GM23338 (cell line): ENCODE data around the gene VRK1. TPM values are rescaled to one million over a fixed set of nuclear protein-coding genes. Genes with fewer than 3 reads are reported as not detected.

Source experiments
- ATAC-seq: fragments of 200-7000 bp; cut with Tn5 transposase; 3 replicates; pipeline ENCODE4 v1.9.1; 2020
- DNase-seq: peaks from one replicate; pipeline ENCODE4 v3.0.0-alpha.2; 2015; ENCODE audit warnings: low spot score
- H2AFZ ChIP-seq: fragments of 200-600 bp; sonication (generic); 2 replicates; pipeline ENCODE4 v1.8.0; 2016; ENCODE audit warnings: antibody characterized with exemption, mild to moderate bottlenecking, moderate library complexity
- H3F3A ChIP-seq: fragments of 200-600 bp; sonication (generic); replicated peaks from 2 replicates; pipeline ENCODE4 v1.8.0; 2017; ENCODE audit warnings: antibody characterized with exemption, mixed run types, low read depth
- H3K27ac ChIP-seq: fragments of 200-600 bp; sonication (generic); 2 replicates; pipeline ENCODE4 v1.6.1; 2016; ENCODE audit warnings: low read depth
- H3K27me3 ChIP-seq: fragments of 200-600 bp; sonication (generic); 2 replicates; pipeline ENCODE4 v1.8.0; 2016; ENCODE audit warnings: mild to moderate bottlenecking, mixed run types, moderate library complexity; ENCODE audit not compliant: insufficient read depth
- H3K36me3 ChIP-seq: fragments of 200-600 bp; sonication (generic); 2 replicates; pipeline ENCODE4 v1.8.0; 2016; ENCODE audit warnings: mild to moderate bottlenecking; ENCODE audit not compliant: insufficient read depth
- H3K4me1 ChIP-seq: fragments of 200-600 bp; sonication (generic); 2 replicates; pipeline ENCODE4 v1.8.0; 2016; ENCODE audit warnings: mild to moderate bottlenecking, moderate library complexity; ENCODE audit not compliant: insufficient read depth
- H3K4me2 ChIP-seq: fragments of 200-600 bp; sonication (generic); 2 replicates; pipeline ENCODE4 v1.7.1; 2017; ENCODE audit warnings: mixed run types
- H3K4me3 ChIP-seq: fragments of 200-600 bp; sonication (generic); 2 replicates; pipeline ENCODE4 v1.6.1; 2016; ENCODE audit warnings: mixed run types
- H3K79me2 ChIP-seq: fragments of 200-600 bp; sonication (generic); replicated peaks from 2 replicates; pipeline ENCODE4 v1.8.0; 2017; ENCODE audit warnings: mild to moderate bottlenecking; ENCODE audit not compliant: insufficient read depth
- H3K9me2 ChIP-seq: fragments of 200-600 bp; sonication (generic); 2 replicates; pipeline ENCODE4 v1.8.0; 2017; ENCODE audit not compliant: insufficient read depth
- H4K20me1 ChIP-seq: fragments of 200-600 bp; sonication (generic); replicated peaks from 2 replicates; pipeline ENCODE4 v1.8.0; 2017; ENCODE audit warnings: mild to moderate bottlenecking; ENCODE audit not compliant: insufficient read depth
- H3K27ac Mint-ChIP-seq: 2 replicates; pipeline ENCODE4 v1.8.0; 2020; ENCODE audit warnings: inconsistent platforms, mild to moderate bottlenecking, moderate library complexity, mixed read lengths
- H3K27me3 Mint-ChIP-seq: 3 replicates; pipeline ENCODE4 v1.8.0; 2022; ENCODE audit warnings: low read depth, mild to moderate bottlenecking, moderate library complexity, mixed read lengths, inconsistent platforms; ENCODE audit not compliant: insufficient read depth, poor library complexity
- H3K36me3 Mint-ChIP-seq: 3 replicates; pipeline ENCODE4 v1.8.0; 2021; ENCODE audit warnings: low read depth, mild to moderate bottlenecking, inconsistent platforms, moderate library complexity, mixed read lengths
- H3K4me1 Mint-ChIP-seq: 3 replicates; pipeline ENCODE4 v1.8.0; 2020; ENCODE audit warnings: mild to moderate bottlenecking, inconsistent platforms, mixed read lengths
- H3K4me3 Mint-ChIP-seq: 3 replicates; pipeline ENCODE4 v1.8.0; 2021; ENCODE audit warnings: moderate library complexity, mild to moderate bottlenecking, inconsistent platforms, mixed read lengths
- H3K9me3 Mint-ChIP-seq: 3 replicates; pipeline ENCODE4 v1.8.0; 2020; ENCODE audit warnings: moderate library complexity, mild to moderate bottlenecking, inconsistent platforms, mixed read lengths
- CREB1 ChIP-seq: fragments of 250-450 bp; sonication (Bioruptor Pico); IDR thresholded peaks from 2 replicates; pipeline ENCODE4 v1.5.0; 2020; ENCODE audit warnings: low read depth, mild to moderate bottlenecking, moderate library complexity
- CTCF ChIP-seq, 2 experiments: fragments of 200-600 bp in 1 of 2; sonication (generic) in 1 of 2; conservative IDR thresholded peaks; 2 replicates each; pipeline versions ENCODE4 v1.5.1 to v1.6.1; 2016 to 2017; ENCODE audit warnings: antibody characterized with exemption in 2 of 2, low read depth in 2 of 2, mild to moderate bottlenecking in 2 of 2, moderate library complexity in 1 of 2
- ETS1 ChIP-seq: IDR thresholded peaks from 2 replicates; pipeline ENCODE4 v1.6.1; 2016; ENCODE audit warnings: antibody characterized with exemption
- EZH2 ChIP-seq: fragments of 200-600 bp; sonication (generic); IDR thresholded peaks from one replicate; pipeline ENCODE4 v1.8.0; 2017; ENCODE audit warnings: antibody characterized with exemption, mild to moderate bottlenecking, low read depth; ENCODE audit not compliant: unreplicated experiment
- JUNB ChIP-seq: IDR thresholded peaks from one replicate; pipeline ENCODE4 v1.6.1; 2016; ENCODE audit warnings: antibody characterized with exemption; ENCODE audit not compliant: unreplicated experiment
- NANOG ChIP-seq: IDR thresholded peaks from 2 replicates; pipeline ENCODE4 v1.6.1; 2016; ENCODE audit warnings: antibody characterized with exemption, borderline replicate concordance
- POLR2AphosphoS5 ChIP-seq: IDR thresholded peaks from 2 replicates; pipeline ENCODE4 v1.6.1; 2016; ENCODE audit warnings: antibody characterized with exemption, low read depth
- REST ChIP-seq: IDR thresholded peaks from one replicate; pipeline ENCODE4 v1.6.1; 2018; ENCODE audit warnings: antibody characterized with exemption; ENCODE audit not compliant: unreplicated experiment
- ZNF114 ChIP-seq: fragments of 250-450 bp; sonication (Bioruptor Pico); IDR thresholded peaks from 2 replicates; pipeline ENCODE4 v1.5.0; 2020; ENCODE audit warnings: mild to moderate bottlenecking, moderate library complexity
- polyA plus RNA-seq: library from polyadenylated mRNA; unstranded; fragments of >200 nt; fragmentation: Nextera tagmentation; extraction: Ambion mirVana; gene quantifications from 2 replicates; pipeline ENCODE4 v1.2.1, GENCODE V29; 2016
- total RNA-seq: library from RNA; depleted of rRNA; stranded (reverse); fragments of >200 nt; shearing (Covaris generic); gene quantifications from 2 replicates; pipeline ENCODE4 v1.2.3, GENCODE V29; 2014

Gene VRK1
- total and polyA plus RNA-seq, 2 experiments from 2014 or later = 83.8 to 119 TPM

DNA sequence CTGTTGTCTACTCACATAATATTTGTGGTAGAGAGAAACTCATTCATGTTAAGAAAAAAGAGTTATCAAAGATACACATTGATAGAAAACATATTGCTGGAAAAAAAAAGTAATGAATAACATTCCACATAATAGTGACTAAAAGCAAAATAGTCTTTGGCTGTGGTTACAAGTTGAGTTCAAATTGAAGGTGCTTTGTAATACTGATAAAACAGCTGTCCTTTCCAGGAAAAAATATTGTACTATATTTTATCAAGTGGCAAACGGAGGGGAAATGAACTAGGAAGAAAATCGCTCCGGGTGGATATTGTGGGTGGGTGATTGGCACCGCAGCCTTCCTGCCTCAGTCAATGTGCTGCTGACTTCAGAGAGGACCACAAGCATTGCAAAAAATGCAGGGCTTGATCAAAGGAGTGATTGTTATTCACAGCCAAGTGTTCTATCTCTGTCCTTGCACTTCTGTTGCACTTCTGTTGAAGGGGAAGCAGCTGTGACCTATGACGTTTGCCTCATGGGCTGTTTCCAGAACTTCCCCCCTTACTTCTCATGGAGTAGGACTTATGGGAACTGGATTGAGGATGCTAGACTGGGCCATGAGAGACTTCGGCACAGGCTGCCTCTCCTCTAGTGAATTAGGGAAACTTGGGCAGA lies 114.4 kb downstream of the VRK1 start (continued):
- TF ChIP-seq REST (no peak), POLR2AphosphoS5 (no peak), EZH2 (no peak), JUNB (no peak), CTCF (conservative IDR thresholded peaks at IDR 0.05; ENCODE audit: low read depth in 2 of 2) (no peak), CREB1 (no peak)

DNA sequence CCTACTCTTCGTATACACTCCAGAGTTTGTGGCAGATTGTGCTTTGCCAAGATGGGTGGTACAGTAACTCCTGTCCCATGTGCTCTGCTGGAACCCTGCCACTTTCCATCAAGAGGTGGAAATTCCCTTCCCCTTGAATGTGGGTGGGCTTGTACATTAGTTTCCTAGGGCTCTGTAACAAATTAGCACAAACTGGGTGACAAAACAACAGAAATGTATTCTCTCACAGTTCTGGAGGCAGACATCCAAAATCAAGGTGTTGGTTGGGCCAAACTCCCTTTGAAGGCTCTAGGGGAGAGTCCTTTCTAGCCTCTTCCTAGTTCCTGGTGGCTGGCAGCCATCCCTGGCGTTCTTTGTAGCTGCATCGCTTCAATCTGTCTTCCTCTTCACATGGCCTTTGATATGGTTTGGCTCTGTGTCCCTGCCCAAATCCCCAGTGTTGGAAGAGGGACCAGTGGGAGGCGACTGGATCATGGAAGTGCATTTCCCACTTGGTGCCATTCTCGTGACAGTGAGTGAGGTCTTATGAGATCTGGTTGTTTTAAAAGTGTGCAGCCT lies 117.5 kb downstream of the VRK1 start:
- H3K4me1 ChIP-seq = no peaks in the 10 kb centered on the region
- H3K27ac ChIP-seq = no peak overlapping the region
- TF ChIP-seq ZNF114 (CRISPR knock-in tag) (no peak), REST (no peak), EZH2 (no peak), CTCF (conservative IDR thresholded peaks at IDR 0.05; ENCODE audit: low read depth in 2 of 2) (no peak), JUNB (no peak), NANOG (no peak), ETS1 (no peak)

More for the DNA sequence above, 117.5 kb downstream of the VRK1 start:
- H3K4me3 Mint-ChIP-seq = no peak overlapping the region
- H3K4me3 ChIP-seq = no peak overlapping the region
- no peaks in the 10 kb centered on the region for H3K27me3 ChIP-seq
- peaks cover 13% of the 10 kb centered on the region for H3K9me3 Mint-ChIP-seq
- H3K79me2 ChIP-seq = no peaks in the 10 kb centered on the region
- no peaks in the 10 kb centered on the region for H3K9me2 ChIP-seq
- H3K27me3 Mint-ChIP-seq = peaks cover 8% of the 10 kb centered on the region
- no peak overlapping the region for H3K4me2 ChIP-seq
- DNase-seq = no peak
- no peaks in the 10 kb centered on the region for H3K36me3 ChIP-seq
- no peaks in the 10 kb centered on the region for H4K20me1 ChIP-seq
- H3K4me1 Mint-ChIP-seq = no peaks in the 10 kb centered on the region
- no peaks in the 10 kb centered on the region for H3F3A ChIP-seq
- no peak overlapping the region for H2AFZ ChIP-seq
- H3K36me3 Mint-ChIP-seq = peaks cover 13% of the 10 kb centered on the region
- ATAC-seq = no peak
- no peak overlapping the region for H3K27ac Mint-ChIP-seq
